H1 (cell line): ENCODE results near the gene ADCY5. TPM values are rescaled to one million over a fixed set of nuclear protein-coding genes. Genes with fewer than 3 reads are reported as not detected.

Experiments
- CTCF ChIA-PET: fragments of 300-600 bp; sonication (Branson Sonifier 250); formaldehyde crosslinking; loops from one replicate; lab custom pipeline; 2021; ENCODE audit not compliant: partially characterized antibody; lab: Charles Lee
- POLR2A ChIA-PET: fragments of 300-600 bp; sonication (Branson Sonifier 250); formaldehyde crosslinking; loops from one replicate; lab custom pipeline; 2021; ENCODE audit warnings: inconsistent platforms; ENCODE audit not compliant: partially characterized antibody; lab: Charles Lee
- DNase-seq, 2 experiments: peaks; one replicate each; pipeline versions ENCODE4 v3.0.0 to v3.0.0-alpha.2; 2010 to 2022; ENCODE audit warnings: low spot score in 2 of 2, low read depth in 1 of 2, mixed read lengths in 1 of 2
- FAIRE-seq: peaks from 2 replicates; lab custom pipeline; 2011; peaks lifted over from hg19 to GRCh38; lab: Jason Lieb, UNC
- H2AFZ ChIP-seq: 2 replicates; pipeline ENCODE4 v1.8.1; 2012; ENCODE audit warnings: low read length, inconsistent platforms
- H2AK5ac ChIP-seq: 2 replicates; pipeline ENCODE4 v1.6.1; 2013; ENCODE audit warnings: low read depth, low read length
- H2BK120ac ChIP-seq: replicated peaks from 2 replicates; pipeline ENCODE3; 2013; ENCODE audit warnings: low read depth, low read length, inconsistent platforms
- H2BK12ac ChIP-seq: 2 replicates; pipeline ENCODE4 v1.6.1; 2013; ENCODE audit warnings: low read depth, low read length
- H2BK15ac ChIP-seq: 2 replicates; pipeline ENCODE4 v1.6.1; 2013; ENCODE audit warnings: low read length
- H2BK20ac ChIP-seq: 2 replicates; pipeline ENCODE4 v1.6.1; 2013; ENCODE audit warnings: low read length
- H2BK5ac ChIP-seq: 2 replicates; pipeline ENCODE4 v1.6.1; 2013; ENCODE audit warnings: low read depth, low read length
- H3K14ac ChIP-seq: 2 replicates; pipeline ENCODE4 v1.6.1; 2013; ENCODE audit warnings: inconsistent platforms; ENCODE audit not compliant: insufficient read length
- H3K18ac ChIP-seq: 2 replicates; pipeline ENCODE4 v1.6.1; 2013; ENCODE audit warnings: low read length; ENCODE audit errors: extremely low read depth
- H3K23ac ChIP-seq: 2 replicates; pipeline ENCODE4 v1.6.1; 2013; ENCODE audit warnings: inconsistent platforms; ENCODE audit not compliant: insufficient read length
- H3K23me2 ChIP-seq: 2 replicates; pipeline ENCODE4 v1.6.1; 2013; ENCODE audit warnings: low read depth, low read length
- H3K27ac ChIP-seq: 2 replicates; pipeline ENCODE4 v1.6.1; 2011; ENCODE audit warnings: low read depth, low read length, inconsistent platforms
- H3K27me3 ChIP-seq, 4 experiments: replicated peaks in 1 of 4; 1 replicate in 1 of 4; 2 replicates in 3 of 4; pipeline versions ENCODE4 v1.6.1 to v1.8.1; 2011 to 2013; ENCODE audit warnings: low read length in 3 of 4, mild to moderate bottlenecking in 3 of 4, inconsistent platforms in 2 of 4, mixed read lengths in 2 of 4, moderate library complexity in 1 of 4; ENCODE audit not compliant: control insufficient read depth in 3 of 4, insufficient read depth in 3 of 4; ENCODE audit errors: extremely low read depth in 1 of 4
- H3K36me3 ChIP-seq, 4 experiments: 2 replicates each; pipeline versions ENCODE4 v1.6.1 to v1.8.1; 2011 to 2013; ENCODE audit warnings: mild to moderate bottlenecking in 4 of 4, low read length in 3 of 4, moderate library complexity in 2 of 4, control low read depth in 1 of 4, inconsistent platforms in 1 of 4; ENCODE audit not compliant: insufficient read depth in 4 of 4, control insufficient read depth in 2 of 4
- H3K4ac ChIP-seq: replicated peaks from 2 replicates; pipeline ENCODE3; 2013; ENCODE audit warnings: low read length, low read depth, mixed read lengths, inconsistent platforms; ENCODE audit not compliant: insufficient read length
- H3K4me1 ChIP-seq, 4 experiments: replicated peaks in 1 of 4; 1 replicate in 1 of 4; 2 replicates in 3 of 4; pipeline versions ENCODE4 v1.6.1 to v1.8.1; 2011 to 2013; ENCODE audit warnings: low read length in 3 of 4, inconsistent platforms in 2 of 4, mixed read lengths in 1 of 4; ENCODE audit not compliant: insufficient read depth in 4 of 4, control insufficient read depth in 3 of 4
- H3K4me2 ChIP-seq, 2 experiments: 2 replicates each; pipeline versions ENCODE4 v1.6.1 to v1.8.1; 2011 to 2013; ENCODE audit warnings: low read depth in 2 of 2, low read length in 2 of 2, control low read depth in 1 of 2, inconsistent platforms in 1 of 2, mild to moderate bottlenecking in 1 of 2; ENCODE audit not compliant: insufficient read depth in 1 of 2
- H3K4me3 ChIP-seq, 4 experiments: fragments of 200-600, 300-600 bp in 1 of 4; sonication (generic), shearing (Covaris generic), sonication (Bioruptor Twin) in 1 of 4; 2 replicates each; pipeline versions ENCODE4 v1.5.1 to v1.8.1; 2011 to 2016; ENCODE audit warnings: low read length in 4 of 4, low read depth in 3 of 4, control low read depth in 2 of 4, inconsistent platforms in 2 of 4, mild to moderate bottlenecking in 2 of 4, mixed read lengths in 1 of 4, moderate library complexity in 1 of 4; ENCODE audit not compliant: insufficient read depth in 2 of 4; ENCODE audit errors: extremely low read depth in 1 of 4
- H3K56ac ChIP-seq: replicated peaks from 2 replicates; pipeline ENCODE3; 2013; ENCODE audit warnings: low read depth, mild to moderate bottlenecking, mixed read lengths, low read length, inconsistent platforms; ENCODE audit not compliant: insufficient read length
- H3K79me1 ChIP-seq: 2 replicates; pipeline ENCODE4 v1.6.1; 2013; ENCODE audit warnings: low read depth, low read length, control low read depth
- H3K79me2 ChIP-seq, 2 experiments: 2 replicates each; pipeline versions ENCODE4 v1.6.1 to v1.8.1; 2012 to 2013; ENCODE audit warnings: low read length in 2 of 2, mild to moderate bottlenecking in 2 of 2, inconsistent platforms in 1 of 2; ENCODE audit not compliant: insufficient read depth in 2 of 2, control insufficient read depth in 1 of 2
- H3K9ac ChIP-seq, 4 experiments: replicated peaks in 1 of 4; 1 replicate in 1 of 4; 2 replicates in 3 of 4; pipeline versions ENCODE4 v1.6.1 to v1.8.1; 2011 to 2013; ENCODE audit warnings: low read depth in 3 of 4, low read length in 3 of 4, control low read depth in 2 of 4, mild to moderate bottlenecking in 2 of 4, moderate library complexity in 2 of 4, inconsistent platforms in 1 of 4; ENCODE audit errors: extremely low read depth in 1 of 4
- H3K9me3 ChIP-seq, 2 experiments: 2 replicates each; pipeline versions ENCODE4 v1.6.1 to v1.8.1; 2012 to 2013; ENCODE audit warnings: mild to moderate bottlenecking in 2 of 2, moderate library complexity in 2 of 2, control low read depth in 1 of 2, inconsistent platforms in 1 of 2, low read depth in 1 of 2, low read length in 1 of 2, mixed read lengths in 1 of 2; ENCODE audit not compliant: insufficient read depth in 2 of 2
- H4K20me1 ChIP-seq, 2 experiments: replicated peaks in 1 of 2; 2 replicates each; pipeline versions ENCODE3 to v1.8.1; 2011 to 2013; ENCODE audit warnings: inconsistent platforms in 2 of 2, low read length in 2 of 2, mild to moderate bottlenecking in 1 of 2; ENCODE audit not compliant: insufficient read depth in 2 of 2, control insufficient read depth in 1 of 2
- H4K5ac ChIP-seq: 2 replicates; pipeline ENCODE4 v1.6.1; 2013; ENCODE audit warnings: low read length, low read depth, mixed read lengths, inconsistent platforms; ENCODE audit not compliant: insufficient read length
- H4K8ac ChIP-seq: 2 replicates; pipeline ENCODE4 v1.8.0; 2013; ENCODE audit warnings: mild to moderate bottlenecking, moderate library complexity, low read length, inconsistent platforms; ENCODE audit not compliant: insufficient read depth; ENCODE audit errors: extremely low read depth
- H4K91ac ChIP-seq: replicated peaks from 2 replicates; pipeline ENCODE3; 2013; ENCODE audit warnings: low read length, mixed read lengths, inconsistent platforms; ENCODE audit not compliant: insufficient read length
- CBX8 ChIP-seq: fragments of 300-800, 300-1000 bp; sonication (generic); IDR thresholded peaks from 2 replicates; pipeline ENCODE4 v1.7.1; 2016; ENCODE audit warnings: low read depth, low read length, borderline replicate concordance
- CHD1 ChIP-seq: IDR thresholded peaks from 2 replicates; pipeline ENCODE4 v1.6.1; 2012; ENCODE audit warnings: low read depth, low read length, improper control_type of control experiment
- CTCF ChIP-seq, 3 experiments: IDR thresholded peaks; 1 replicate in 2 of 3; 2 replicates in 1 of 3; pipeline versions ENCODE4 v1.5.1 to v1.6.1; 2011; ENCODE audit warnings: low read length in 3 of 3, mild to moderate bottlenecking in 3 of 3, inconsistent platforms in 2 of 3, low read depth in 1 of 3, moderate library complexity in 1 of 3; ENCODE audit not compliant: insufficient read depth in 1 of 3; ENCODE audit errors: control extremely low read depth in 1 of 3
- FOSL1 ChIP-seq: IDR thresholded peaks from 2 replicates; pipeline ENCODE4 v1.6.1; 2011; ENCODE audit warnings: mild to moderate bottlenecking, low read depth, low read length, moderate library complexity; ENCODE audit not compliant: insufficient read depth
- JUN ChIP-seq: IDR thresholded peaks from 2 replicates; pipeline ENCODE4 v1.6.1; 2011; ENCODE audit warnings: low read depth, mild to moderate bottlenecking, improper control_type of control experiment, low read length
- JUND ChIP-seq: IDR thresholded peaks from 2 replicates; pipeline ENCODE4 v1.6.1; 2011; ENCODE audit warnings: mild to moderate bottlenecking, improper control_type of control experiment, low read length
- MAFK ChIP-seq: IDR thresholded peaks from 2 replicates; pipeline ENCODE4 v1.6.1; 2012; ENCODE audit warnings: low read depth, mild to moderate bottlenecking, improper control_type of control experiment, low read length
- POU5F1 ChIP-seq: IDR thresholded peaks from 2 replicates; pipeline ENCODE4 v1.6.1; 2011; ENCODE audit warnings: low read depth, mild to moderate bottlenecking, low read length, moderate library complexity
- SIN3A ChIP-seq, 2 experiments: IDR thresholded peaks in 1 of 2; conservative IDR thresholded peaks in 1 of 2; 2 replicates each; pipeline ENCODE4 v1.6.1; 2011 to 2012; ENCODE audit warnings: low read length in 2 of 2, improper control_type of control experiment in 1 of 2, low read depth in 1 of 2, mild to moderate bottlenecking in 1 of 2
- SRF ChIP-seq: IDR thresholded peaks from 2 replicates; pipeline ENCODE4 v1.6.1; 2011; ENCODE audit warnings: mild to moderate bottlenecking, low read depth, low read length, moderate library complexity
- TBP ChIP-seq: IDR thresholded peaks from 2 replicates; pipeline ENCODE4 v1.6.1; 2011; ENCODE audit warnings: low read depth, low read length, improper control_type of control experiment
- WGBS, 2 experiments: shearing (Covaris generic) in 1 of 2; methylation state at CpG; one replicate each; pipeline versions ENCODE4 v1.1.6 to v1.1.7; 2013 to 2015; ENCODE audit warnings: low lambda C conversion rate in 2 of 2, mixed read lengths in 2 of 2, inconsistent platforms in 1 of 2, low coverage in 1 of 2, missing lambda C conversion rate in 1 of 2; ENCODE audit not compliant: insufficient replicate concordance in 2 of 2, insufficient coverage in 1 of 2, insufficient read length in 1 of 2; ENCODE audit errors: extremely low coverage in 1 of 2, missing lambda C conversion rate in 1 of 2; 5-methylcytosine and 5-hydroxymethylcytosine counted together
- polyA plus RNA-seq, 7 experiments: library from polyadenylated mRNA; depleted of rRNA in 3 of 7; stranded (reverse) in 5 of 7; unstranded in 2 of 7; fragments of >200 nt in 5 of 7; fragments of 200-250 nt in 2 of 7; gene quantifications; 1 replicate in 5 of 7; 2 replicates in 1 of 7; 4 replicates in 1 of 7; pipeline versions ENCODE4 v1.2.1 to v1.2.3, GENCODE V29; 2011 to 2013; ENCODE audit warnings: missing spikeins in 2 of 7, mixed read lengths in 2 of 7
- total RNA-seq: library from RNA; stranded (reverse); fragmentation: NEBNext Ultra II Directional; extraction: Animal tissue kit (Norgen Biotek cat#: 25700); gene quantifications from 2 replicates; pipeline ENCODE4 v1.2.1, GENCODE V29; 2021

ADCY5 gene
- total and polyA plus RNA-seq, 2 of the 8 experiments (the other 6 are each of a cell fraction or from before 2014, with no cell fraction given) = 18.9 to 40.8 TPM

GRCh38 chr3:123270818-123271217 is 178.1 kb downstream of the ADCY5 start:
- FAIRE-seq (no peak), DNase-seq (no peak)
- POLR2A ChIA-PET = interaction anchor here (1.0 kb wide), 1 partner anchor 69 kb away, joined by 3 read pairs; the partner anchor contains the start of gene SEC22A
- Histone ChIP-seq H2BK12ac (no peak overlapping the region), H3K27me3 (no peaks in the 10 kb centered on the region), H4K8ac (no peak overlapping the region), H4K20me1 (no peaks in the 10 kb centered on the region), H3K18ac (no peak overlapping the region), H4K5ac (no peak overlapping the region), H3K79me2 (no peaks in the 10 kb centered on the region), H3K9ac (no peak overlapping the region), H3K23me2 (no peaks in the 10 kb centered on the region; the same call in 1 of the 2 replicates), H2BK15ac (no peak overlapping the region), H2BK120ac (no peak overlapping the region), H2AK5ac (no peak overlapping the region), H2BK20ac (no peak overlapping the region), H3K36me3 (no peaks in the 10 kb centered on the region; a peak in 1 of 8 replicates), H2BK5ac (no peak overlapping the region), H4K91ac (no peak overlapping the region), H3K14ac (no peak overlapping the region), H3K4me2 (no peak overlapping the region), H3K23ac (no peak overlapping the region), H3K27ac (no peak overlapping the region), H3K79me1 (no peaks in the 10 kb centered on the region), H3K4me1 (0 out of 7 replicates have a peak, but pooled peaks cover 0 to 7% (median 0%) of the 10 kb centered on the region in 4 experiments), H3K4ac (no peak overlapping the region), H3K9me3 (no peaks in the 10 kb centered on the region), H2AFZ (no peak overlapping the region), H3K56ac (no peak overlapping the region), H3K4me3 (no peak overlapping the region)
- CTCF ChIA-PET = interaction anchor here (1.1 to 1.6 kb wide), 2 partner anchors 15 to 109 kb away, joined by 3 to 4 read pairs; no protein-coding TSS in a partner anchor
- 90% methylated on average over 2 of the region's 2 CpGs; no CpG with 5 or more reads in 1 of the 2 experiments for WGBS, 2 experiments
- TF ChIP-seq POU5F1 (no peak), JUN (no peak), FOSL1 (no peak), SIN3A (conservative IDR thresholded peaks at IDR 0.05 in 1 of 2, IDR thresholded peaks at IDR 0.05 in 1 of 2; ENCODE audit: low read depth in 1 of 2, low read length in 2 of 2) (no peak), MAFK (no peak), TBP (no peak), JUND (no peak), CBX8 (no peak), SRF (no peak), CHD1 (no peak), CTCF (IDR thresholded peaks at IDR 0.05; ENCODE audit: control extremely low read depth in 1 of 3, insufficient read depth in 1 of 3, low read depth in 1 of 3, low read length in 3 of 3) (no peak)
